GM11168 (cell line): Measurements from ENCODE around the gene ST6GALNAC5.

Source experiments
- in situ Hi-C: fragments of 300-500 bp; cut with MboI; formaldehyde crosslinking; loops from one replicate; pipeline ENCODE4 v1.12.0; 2022; ENCODE audit warnings: low sequenced_read_pairs; ENCODE audit not compliant: unreplicated experiment

Gene ST6GALNAC5

GRCh38 chr1:77089756-77090155 lies 222.5 kb downstream of the ST6GALNAC5 start:
- in situ Hi-C loops: no loop called here

GRCh38 chr1:77095236-77095635 lies 228.0 kb downstream of the ST6GALNAC5 start:
- in situ Hi-C loops: no loop called here

- in situ Hi-C loops: no loop called here
Measured at GRCh38 chr1:77096496-77097255, 229.4 kb downstream of the ST6GALNAC5 start.

- in situ Hi-C loops: loop anchor here (25.0 kb wide), 1 partner anchor 939 kb away; no protein-coding TSS in a partner anchor
Measured at GRCh38 chr1:77100875-77101274, 233.6 kb downstream of the ST6GALNAC5 start.

- in situ Hi-C loops: loop anchor here (25.0 kb wide), 1 partner anchor 941 kb away; no protein-coding TSS in a partner anchor
Measured at GRCh38 chr1:77103486-77103885, 236.2 kb downstream of the ST6GALNAC5 start.

GRCh38 chr1:77104672-77105071 lies 237.4 kb downstream of the ST6GALNAC5 start:
- in situ Hi-C loops: loop anchor here (25.0 kb wide), 1 partner anchor 942 kb away; no protein-coding TSS in a partner anchor
